HG02588 (cell line): ENCODE data around the gene CDH13.
"Not testable (repeated sequence)": the region's sequence is repeated elsewhere in the genome, so short reads cannot be mapped to it uniquely, and the experiment has no call there.

Source experiments
- ATAC-seq: cut with Tn5 transposase; IDR thresholded peaks from one replicate; pipeline ENCODE4 v1.9.1; 2021; ENCODE audit warnings: mild to moderate bottlenecking, moderate library complexity; ENCODE audit not compliant: unreplicated experiment

Gene CDH13

GRCh38 chr16:82933933-82934332 lies 307.2 kb downstream of the CDH13 start:
- not testable (repeated sequence) for ATAC-seq

- no peak for ATAC-seq
These were observed 309.0 kb downstream of the CDH13 start for GRCh38 chr16:82935766-82936165.

GRCh38 chr16:82936941-82937551 lies 310.3 kb downstream of the CDH13 start:
- ATAC-seq: no peak

DNA sequence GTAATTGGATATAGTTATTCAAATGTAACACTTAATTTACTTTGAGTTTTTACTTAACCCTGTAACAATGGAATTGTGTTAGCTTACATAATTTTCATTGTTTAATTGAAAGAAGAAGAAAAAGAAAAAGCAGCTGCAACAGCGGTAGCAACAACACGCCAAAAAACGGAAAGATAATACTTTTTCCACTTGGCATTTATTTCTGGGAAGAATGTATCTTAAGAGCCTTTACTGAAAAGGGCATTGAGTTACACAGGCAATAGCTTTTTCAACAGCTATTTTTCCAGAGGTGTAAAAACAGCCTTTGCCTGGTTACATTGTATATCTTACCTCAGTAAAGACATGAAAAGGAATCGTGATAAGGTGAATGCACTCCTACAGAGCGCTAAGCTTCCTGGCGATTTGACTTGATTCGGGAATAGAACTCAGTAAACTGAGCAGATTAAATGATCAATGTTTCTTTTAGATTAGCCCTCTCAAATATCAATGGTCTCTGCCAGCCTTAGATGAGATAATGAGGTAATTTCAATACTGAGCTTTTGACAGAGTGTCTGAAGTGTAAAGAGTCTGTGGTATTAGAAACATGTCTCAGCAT lies 311.3 kb downstream of the CDH13 start:
- no peak for ATAC-seq

DNA sequence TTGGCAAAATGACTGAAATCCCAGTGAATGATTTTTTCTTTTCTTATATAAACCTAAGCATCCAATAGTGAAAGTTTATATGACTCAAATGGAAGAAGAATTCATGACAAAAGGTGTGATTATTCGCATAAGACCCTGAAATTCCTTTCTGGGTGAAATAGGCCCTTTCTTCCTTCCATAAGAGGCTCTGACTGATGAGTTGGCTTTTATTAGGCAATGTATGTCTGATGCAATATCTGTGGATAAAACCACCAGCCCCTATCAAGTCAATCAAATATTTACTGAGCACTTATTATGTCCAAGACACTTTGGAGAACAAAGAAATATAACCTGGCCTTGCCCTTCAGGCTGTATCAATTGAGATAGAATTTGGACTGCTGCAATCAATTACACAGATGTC lies 316.6 kb downstream of the CDH13 start:
- ATAC-seq: no peak

GRCh38 chr16:82945420-82946101 lies 318.8 kb downstream of the CDH13 start:
- no peak for ATAC-seq

DNA sequence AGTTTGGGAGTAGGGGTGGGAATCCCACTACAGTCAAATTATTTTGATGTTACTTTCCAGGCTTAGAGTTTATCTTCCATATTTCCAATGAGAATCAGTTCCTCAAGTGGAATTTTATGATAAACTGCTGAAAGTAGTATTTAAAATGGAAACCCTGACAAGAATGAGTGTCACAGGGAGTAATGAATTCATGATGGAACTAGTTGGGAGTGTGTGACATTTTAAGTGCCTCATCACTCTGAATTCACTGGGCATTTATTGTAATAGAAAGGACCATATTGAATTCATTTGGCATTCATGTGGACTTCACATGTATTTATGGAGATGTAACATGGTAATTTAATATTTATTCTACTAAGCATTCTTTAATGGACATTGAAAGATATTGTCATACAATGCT lies 320.9 kb downstream of the CDH13 start:
- ATAC-seq: no peak

DNA sequence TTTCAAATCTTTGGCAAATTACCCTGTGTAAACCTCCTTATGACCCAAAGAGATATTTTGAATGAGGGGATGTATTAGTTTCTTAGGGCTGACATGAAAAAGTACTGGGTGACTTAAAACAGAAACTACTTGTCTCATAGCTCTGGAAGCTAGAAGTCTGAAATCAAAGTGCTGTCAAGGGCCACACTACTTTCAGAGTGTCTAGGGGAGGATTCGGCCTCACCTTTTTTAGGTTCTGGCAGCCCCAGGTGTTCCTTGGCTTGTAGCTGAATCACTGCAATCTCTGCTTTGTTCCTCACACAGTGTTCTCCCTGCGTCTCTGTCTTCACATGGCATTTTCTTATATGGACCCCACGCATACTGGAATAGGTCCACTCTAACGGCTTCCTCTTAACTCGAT lies 322.2 kb downstream of the CDH13 start:
- ATAC-seq: no peak

DNA sequence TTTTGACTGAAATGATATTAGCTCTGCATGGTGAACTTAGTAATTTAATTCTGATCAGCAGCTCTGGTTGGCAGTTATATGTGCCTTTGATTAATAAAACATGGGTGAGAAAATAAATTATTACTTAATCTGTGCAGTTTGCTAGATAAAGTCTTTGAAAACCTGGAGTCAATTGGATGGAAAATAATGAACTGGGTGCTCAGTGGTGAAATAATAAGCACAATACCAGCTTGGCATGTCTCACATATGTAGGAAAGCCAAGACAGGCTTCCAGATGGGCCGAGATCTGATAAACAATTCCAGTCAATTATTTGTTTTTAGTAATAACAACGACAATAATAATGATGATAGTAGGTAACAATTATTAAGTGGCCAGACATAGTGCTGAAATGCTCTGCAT lies 326.7 kb downstream of the CDH13 start:
- no peak for ATAC-seq

DNA sequence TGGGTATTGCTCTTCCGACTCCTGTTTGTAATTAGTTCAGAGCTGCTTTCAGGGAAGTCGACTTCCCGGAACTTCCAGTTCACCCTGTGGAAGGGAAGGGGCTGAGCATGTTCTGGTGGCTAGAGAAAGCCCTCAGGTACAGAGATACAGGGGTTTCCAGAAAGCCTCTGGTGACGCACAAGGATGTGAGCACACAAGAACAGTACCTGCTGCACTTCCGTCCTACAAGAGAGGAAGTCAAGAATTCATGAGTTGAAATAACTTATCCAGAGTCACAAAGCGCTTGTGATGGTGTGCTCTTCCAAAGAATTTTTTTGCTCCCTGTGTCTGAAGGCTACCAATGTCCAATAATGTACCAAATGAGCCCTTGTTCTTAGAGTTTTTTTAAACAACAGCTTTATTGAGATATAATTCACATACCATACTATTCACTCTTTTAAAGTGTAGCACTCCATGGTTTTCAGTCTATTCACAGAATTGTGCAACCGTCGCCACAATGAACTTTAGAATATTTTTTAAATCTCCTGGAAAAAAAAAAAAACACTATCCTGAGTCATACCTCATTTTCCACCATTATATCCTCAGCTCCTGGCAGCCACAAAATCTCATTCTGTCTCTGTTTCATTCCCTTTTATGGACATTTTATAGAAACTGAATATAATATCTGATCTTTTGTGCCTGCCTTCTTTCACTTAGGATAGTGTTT lies 327.6 kb downstream of the CDH13 start:
- ATAC-seq: no peak

DNA sequence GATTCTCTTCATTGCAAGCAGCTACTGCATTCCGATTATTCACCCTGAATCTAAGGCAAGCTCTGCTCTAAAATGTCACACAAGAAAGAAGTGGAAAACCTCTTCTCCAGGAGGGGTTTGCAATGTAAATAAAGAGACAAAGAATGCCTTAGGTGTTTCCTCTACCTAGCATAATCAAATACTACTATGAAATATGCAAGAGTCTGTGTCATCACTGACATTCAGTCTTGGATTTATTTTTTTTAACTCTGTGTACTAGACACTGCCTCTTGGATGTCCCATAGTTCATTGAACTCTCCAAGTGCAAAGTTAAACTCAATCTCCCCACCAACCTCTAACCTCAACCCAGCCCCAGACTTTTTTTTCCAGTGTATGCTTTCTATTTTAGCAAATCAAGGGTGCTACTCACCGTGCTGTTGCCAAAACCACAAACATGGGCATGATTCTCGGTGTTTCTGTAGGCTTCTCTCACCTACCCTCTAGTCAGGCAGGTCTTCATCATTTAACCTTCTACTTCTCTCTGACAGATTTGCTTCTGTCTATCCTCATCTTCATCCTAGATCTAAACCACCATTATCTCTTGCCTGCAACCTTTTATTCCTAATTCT lies 329.1 kb downstream of the CDH13 start:
- ATAC-seq: no peak

GRCh38 chr16:82957212-82957611 lies 330.4 kb downstream of the CDH13 start:
- ATAC-seq: no peak

DNA sequence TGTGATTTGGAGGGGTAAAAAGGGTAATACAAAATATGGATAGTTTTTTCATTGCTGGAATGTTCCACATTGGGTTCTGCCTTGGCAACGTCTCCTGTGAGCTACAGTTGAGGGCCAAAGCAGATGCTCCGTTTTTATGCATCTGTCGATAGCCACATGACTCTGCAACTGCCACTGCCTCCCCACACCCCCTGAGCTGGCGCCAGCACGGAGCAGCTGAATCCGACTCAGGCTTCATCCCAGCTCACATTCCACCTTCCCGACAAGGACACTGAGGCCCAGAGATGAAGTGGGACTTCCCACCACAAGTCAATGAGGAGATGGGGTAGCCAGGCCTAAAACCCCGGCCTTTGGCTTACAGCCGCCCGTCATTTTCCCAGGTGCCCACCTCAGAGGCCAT lies 334.1 kb downstream of the CDH13 start:
- no peak for ATAC-seq

DNA sequence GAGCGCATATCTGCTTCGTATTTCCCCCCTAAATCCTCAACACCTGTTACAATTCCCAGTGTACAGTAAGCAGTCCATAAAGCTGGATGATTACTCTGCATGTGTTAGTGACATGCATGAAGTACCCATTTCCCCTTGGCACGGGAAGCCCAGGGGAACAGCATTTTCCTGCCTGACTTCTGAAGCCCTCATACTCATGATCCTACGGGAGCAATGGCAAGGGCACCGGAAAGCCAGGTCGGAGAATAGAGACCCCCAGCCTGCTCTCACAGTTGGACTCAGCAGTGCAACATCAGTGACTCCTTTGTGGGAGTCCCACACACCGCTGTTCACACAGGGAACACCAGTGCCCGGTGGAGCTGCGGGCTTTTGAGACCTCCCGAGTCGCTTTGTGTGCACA lies 336.9 kb downstream of the CDH13 start:
- ATAC-seq: no peak

GRCh38 chr16:82965808-82966207 lies 339.0 kb downstream of the CDH13 start:
- no peak for ATAC-seq

DNA sequence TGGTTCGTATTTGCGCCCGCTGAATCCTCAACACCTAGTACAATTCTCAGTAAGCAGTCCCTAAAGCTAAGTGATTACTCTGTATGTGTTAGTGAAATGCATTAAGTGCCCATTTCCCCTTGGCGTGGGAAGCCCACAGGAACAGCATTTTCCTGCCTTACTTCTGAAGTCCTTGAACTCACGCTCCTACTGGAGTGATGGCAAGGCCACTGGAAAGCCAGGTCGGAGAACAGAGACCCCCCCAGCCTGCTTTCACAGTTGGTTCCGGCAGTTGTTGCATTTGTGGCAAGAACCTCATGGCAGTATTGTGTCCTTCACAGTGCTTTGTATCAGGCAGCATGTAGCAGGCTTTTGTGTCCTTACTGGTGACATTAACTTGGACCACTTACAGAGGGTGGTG lies 340.7 kb downstream of the CDH13 start:
- no peak for ATAC-seq

DNA sequence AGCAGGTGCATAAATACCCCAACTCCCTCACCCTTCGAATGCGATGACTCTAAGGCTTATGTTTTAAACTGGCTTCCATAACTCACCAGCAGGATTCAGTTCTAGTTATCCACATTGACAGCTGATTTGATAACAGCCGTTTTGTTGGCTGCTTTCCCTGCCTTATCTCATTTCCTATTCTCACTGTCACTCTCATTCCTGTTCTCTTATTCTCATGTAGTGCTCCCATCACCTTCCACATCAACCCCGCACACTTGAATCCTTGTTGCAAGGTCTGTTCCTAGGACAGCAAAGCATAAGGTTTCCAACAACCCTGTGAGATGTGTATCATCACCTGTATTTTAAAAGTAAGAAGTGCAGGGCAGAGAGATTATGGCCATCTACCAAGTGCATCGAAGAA lies 344.4 kb downstream of the CDH13 start:
- ATAC-seq: no peak

GRCh38 chr16:82972331-82972919 lies 345.7 kb downstream of the CDH13 start:
- ATAC-seq: no peak

DNA sequence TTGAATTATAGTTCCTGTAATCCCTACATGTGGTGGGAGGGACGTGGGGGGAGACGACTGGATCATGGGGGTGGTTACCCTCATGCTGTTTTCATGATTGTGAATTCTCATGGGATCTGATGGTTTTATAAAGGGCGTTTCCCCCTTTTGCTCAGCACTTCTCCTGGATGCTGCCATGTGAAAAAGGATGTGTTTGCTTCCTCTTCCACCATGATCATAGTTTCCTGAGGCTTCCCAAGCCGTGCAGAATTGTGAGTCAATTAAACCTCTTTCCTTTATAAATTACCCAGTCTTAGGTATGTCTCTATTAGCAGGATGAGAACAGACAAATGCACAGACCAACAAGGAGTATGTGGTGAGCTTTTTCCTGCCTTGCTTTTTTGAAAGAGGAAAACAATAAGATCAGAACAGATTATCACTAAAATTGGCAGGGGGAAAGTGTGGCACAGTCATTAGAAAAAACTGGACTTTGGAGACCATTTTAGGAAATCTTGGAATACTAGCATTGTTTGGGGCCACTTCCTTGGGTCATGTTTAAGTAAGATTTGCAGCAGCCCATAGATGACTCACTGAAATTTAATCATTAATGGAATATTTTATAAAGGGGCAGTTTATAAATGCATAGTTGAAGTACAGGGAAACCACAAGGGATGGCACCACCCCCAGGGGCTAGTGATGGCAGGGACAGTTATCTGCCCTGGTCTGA lies 352.8 kb downstream of the CDH13 start:
- no peak for ATAC-seq

DNA sequence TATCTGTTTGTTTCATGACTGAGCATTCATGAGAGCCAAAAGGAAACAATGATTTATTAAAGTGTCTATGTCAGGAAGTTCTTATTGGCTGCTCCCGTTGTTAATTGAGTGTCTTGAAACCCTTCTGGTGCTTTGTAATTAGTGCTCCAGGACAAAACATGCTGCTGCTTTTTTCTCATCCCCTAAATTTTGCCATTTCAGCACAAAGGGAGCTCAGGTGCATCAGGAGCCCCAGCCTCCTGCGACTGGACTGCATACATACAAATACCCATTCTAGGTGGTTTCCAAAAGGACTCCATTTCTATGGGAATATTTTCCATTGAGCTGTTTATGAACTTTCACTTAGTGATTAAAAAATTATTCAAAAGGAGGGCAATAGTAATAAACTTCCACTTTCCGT lies 354.0 kb downstream of the CDH13 start:
- ATAC-seq: no peak

- ATAC-seq: no peak
These were observed 361.0 kb downstream of the CDH13 start for GRCh38 chr16:82987767-82988166.
